Fibroblast of lung (primary cell): ENCODE data around the gene NCR2.

ENCODE experiments used
- CTCF ChIP-seq, 2 donors: IDR thresholded peaks in 1 of 2; conservative IDR thresholded peaks in 1 of 2; 1 replicate in 1 of 2; 2 replicates in 1 of 2; pipeline ENCODE4 v1.5.1; 2011 to 2012; ENCODE audit warnings: low read length in 2 of 2, control low read depth in 1 of 2, inconsistent platforms in 1 of 2, low read depth in 1 of 2, mild to moderate bottlenecking in 1 of 2
- EZH2 ChIP-seq: IDR thresholded peaks from 2 replicates; pipeline ENCODE4 v1.5.1; 2012; ENCODE audit warnings: low read length, control low read depth, mild to moderate bottlenecking; ENCODE audit errors: missing control alignments

- TF ChIP-seq CTCF (conservative IDR thresholded peaks at IDR 0.05 in 1 of 2, IDR thresholded peaks at IDR 0.05 in 1 of 2; ENCODE audit: low read depth in 1 of 2, low read length in 2 of 2) (no peak), EZH2 (no peak)
Observed at GRCh38 chr6:41321183-41321582, 14.2 kb upstream of the NCR2 start.
